HG02852 (cell line): Measurements from ENCODE around the gene HEATR3.
A peak's percentile ranks its signal among the peaks of the same experiment; 100 is the strongest.

Source experiments
- ATAC-seq: cut with Tn5 transposase; IDR thresholded peaks from one replicate; pipeline ENCODE4 v1.9.1; 2021; ENCODE audit warnings: mild to moderate bottlenecking, moderate library complexity; ENCODE audit not compliant: unreplicated experiment

HEATR3 gene

DNA sequence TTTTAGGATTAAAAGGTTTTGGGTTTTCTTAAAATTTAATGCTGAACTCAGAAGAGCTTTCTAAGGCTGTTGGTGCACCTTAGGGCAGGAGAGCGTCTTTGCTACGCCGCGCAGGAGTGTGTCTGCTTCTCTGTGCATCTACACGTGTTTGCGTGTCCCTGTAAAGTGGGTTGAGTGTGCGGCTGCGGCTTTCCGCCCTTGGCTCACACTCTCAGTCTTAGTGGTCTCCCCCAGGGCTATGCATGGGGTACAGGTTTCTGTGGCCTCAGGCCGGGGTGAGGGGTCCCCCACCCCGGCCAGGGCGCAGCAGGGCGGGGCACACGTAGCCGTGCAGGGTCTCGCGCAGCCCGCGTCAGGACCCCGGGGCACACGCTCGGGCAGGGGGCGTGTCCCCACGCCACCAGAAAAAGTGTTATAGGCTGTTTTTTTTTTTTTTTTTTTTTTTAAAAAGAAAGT, 86.6 kb downstream of the HEATR3 start:
- peak; percentile 53 for ATAC-seq

DNA sequence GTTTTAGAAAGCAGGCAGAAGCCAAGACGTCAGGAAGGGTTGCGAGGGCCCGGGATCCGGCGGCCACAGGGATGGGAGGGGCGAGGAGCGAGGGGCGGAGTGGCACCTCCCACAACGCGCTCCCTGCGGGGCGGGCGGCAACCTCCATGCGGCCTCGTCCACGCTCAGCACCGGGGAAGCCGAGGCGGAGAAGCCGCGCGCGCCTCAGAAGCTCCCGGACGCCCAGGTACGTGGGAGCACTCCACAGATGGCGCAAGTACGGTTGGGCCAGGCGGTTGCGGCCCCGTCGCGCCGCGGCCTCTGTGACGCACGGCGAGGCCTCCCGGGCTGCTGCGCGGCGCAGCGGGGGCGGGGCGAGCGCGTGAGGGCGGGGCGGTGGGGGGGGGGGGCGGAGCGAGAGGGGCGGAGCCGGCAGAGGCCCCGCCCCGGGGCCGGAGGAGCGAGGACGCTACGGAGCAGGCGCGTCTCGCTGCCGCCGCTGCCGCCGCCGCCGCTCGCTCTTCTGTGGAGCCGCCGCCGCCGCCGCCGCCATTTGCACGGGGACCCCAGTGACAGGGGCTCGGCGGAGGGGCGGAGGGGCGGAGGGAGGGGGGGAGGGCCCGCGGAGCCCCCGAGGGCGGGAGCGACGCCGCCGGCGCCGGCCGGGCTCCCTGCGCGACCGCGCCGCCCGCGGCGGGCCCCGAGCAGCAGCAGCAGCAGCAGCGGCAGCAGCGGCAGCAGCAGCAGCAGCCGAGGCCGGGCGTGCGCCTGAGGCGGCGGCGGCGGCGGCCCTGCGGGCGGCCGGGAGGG, 87.2 kb downstream of the HEATR3 start, which contains the start of gene TENT4B:
TSS of gene TENT4B (plus strand) at position 500 of the 789 bp plus-strand sequence. CDS start 316 bp downstream, outside the sequence.
- peak; percentile 72 for ATAC-seq

DNA sequence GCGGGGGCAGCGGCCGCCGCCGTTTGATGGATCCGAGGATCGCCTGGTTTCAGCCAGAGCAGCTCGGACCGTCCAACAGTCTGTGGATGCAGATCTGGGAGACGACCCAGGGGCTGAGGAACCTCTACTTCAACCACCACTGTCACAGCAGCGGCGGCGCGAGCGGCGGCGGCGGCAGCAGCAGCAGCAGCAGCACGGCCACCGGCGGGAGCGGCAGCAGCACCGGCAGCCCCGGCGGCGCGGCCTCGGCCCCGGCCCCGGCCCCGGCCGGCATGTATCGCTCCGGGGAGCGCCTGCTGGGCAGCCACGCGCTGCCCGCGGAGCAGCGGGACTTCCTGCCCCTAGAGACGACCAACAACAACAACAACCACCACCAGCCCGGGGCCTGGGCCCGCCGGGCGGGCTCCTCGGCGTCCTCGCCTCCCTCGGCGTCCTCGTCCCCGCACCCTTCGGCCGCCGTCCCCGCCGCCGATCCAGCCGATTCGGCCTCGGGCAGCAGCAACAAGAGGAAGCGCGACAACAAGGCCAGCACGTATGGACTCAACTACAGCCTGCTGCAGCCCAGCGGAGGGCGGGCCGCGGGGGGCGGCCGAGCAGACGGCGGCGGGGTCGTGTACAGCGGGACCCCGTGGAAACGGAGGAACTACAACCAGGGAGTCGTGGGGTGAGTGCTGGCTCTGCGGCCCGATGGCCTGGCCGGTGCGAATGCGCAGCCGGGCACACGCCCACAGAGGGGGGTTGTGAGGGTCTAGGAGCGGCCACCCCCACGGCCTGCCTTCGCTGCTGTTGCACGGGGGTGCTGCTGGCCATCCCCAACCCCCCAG, 88.0 kb downstream of the HEATR3 start:
- ATAC-seq: peak; percentile 11

- no peak for ATAC-seq
Measured at GRCh38 chr16:50154420-50154950, 88.7 kb downstream of the HEATR3 start.

DNA sequence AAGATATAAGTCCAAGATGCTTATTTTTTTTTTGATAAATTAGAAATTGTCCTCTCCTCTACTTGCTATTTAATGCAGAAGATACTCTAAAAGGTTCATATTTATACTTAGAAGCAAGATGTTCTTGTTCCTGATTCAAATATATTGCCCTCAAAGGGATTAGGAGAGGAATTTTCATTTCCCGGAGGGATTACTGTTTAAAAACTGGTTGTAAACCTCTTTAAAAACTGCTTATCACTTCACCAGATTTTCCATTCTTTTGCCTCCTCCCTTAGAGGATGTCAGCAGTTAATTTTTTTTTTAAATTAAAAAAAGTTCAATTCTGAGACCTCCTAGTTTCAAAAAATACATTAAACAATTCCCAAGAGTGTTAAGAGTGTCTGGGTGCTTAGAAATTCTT, 90.2 kb downstream of the HEATR3 start:
- ATAC-seq: no peak
